SK-N-SH (cell line): ENCODE measurements around the gene NSMCE3. TPM values are rescaled to one million over a fixed set of nuclear protein-coding genes. Genes with fewer than 3 reads are reported as not detected.

ENCODE experiments used
- CTCF ChIA-PET: fragments of 300-600, 350-600 bp; formaldehyde crosslinking; extraction: SDS; loops from one replicate; lab custom pipeline; 2021; lab: Yijun Ruan, JAX
- POLR2A ChIA-PET: fragments of 350-600 bp; sonication (Branson Sonifier 250); formaldehyde crosslinking; extraction: SDS; loops from one replicate; lab custom pipeline; 2020; ENCODE audit warnings: antibody characterized with exemption, inconsistent platforms; lab: Yijun Ruan, JAX
- DNase-seq: peaks from one replicate; pipeline ENCODE4 v3.0.0; 2012
- H2AFZ ChIP-seq: fragments of 200-600 bp; sonication (generic); 2 replicates; pipeline ENCODE4 v1.8.1; 2016; ENCODE audit warnings: antibody characterized with exemption, mild to moderate bottlenecking, low read depth
- H3F3A ChIP-seq: fragments of 200-600 bp; sonication (generic); replicated peaks from 2 replicates; pipeline ENCODE3; 2016; ENCODE audit warnings: antibody characterized with exemption, mild to moderate bottlenecking; ENCODE audit not compliant: insufficient read depth
- H3K27ac ChIP-seq, 2 experiments: fragments of 200-500 bp in 1 of 2; fragments of 200-600 bp in 1 of 2; sonication (Bioruptor generic) in 1 of 2; sonication (generic), shearing (Covaris generic) in 1 of 2; 2 replicates each; pipeline versions ENCODE4 v1.5.1 to v1.6.1; 2014 to 2016; ENCODE audit warnings: low read depth in 2 of 2, inconsistent platforms in 1 of 2, low read length in 1 of 2, mild to moderate bottlenecking in 1 of 2, mixed read lengths in 1 of 2
- H3K27me3 ChIP-seq: fragments of 200-600 bp; sonication (generic), shearing (Covaris generic); 2 replicates; pipeline ENCODE4 v1.6.1; 2016; ENCODE audit warnings: mixed run types; ENCODE audit not compliant: insufficient read depth
- H3K36me3 ChIP-seq, 2 experiments: fragments of 200-500 bp in 1 of 2; fragments of 200-600 bp in 1 of 2; sonication (Bioruptor generic) in 1 of 2; sonication (generic) in 1 of 2; replicated peaks in 1 of 2; 2 replicates each; pipeline versions ENCODE3 to v1.5.1; 2014 to 2016; ENCODE audit warnings: low read length in 1 of 2, mild to moderate bottlenecking in 1 of 2; ENCODE audit not compliant: insufficient read depth in 2 of 2, control insufficient read depth in 1 of 2
- H3K4me1 ChIP-seq, 2 experiments: fragments of 200-500 bp in 1 of 2; fragments of 200-600 bp in 1 of 2; sonication (Bioruptor generic) in 1 of 2; sonication (generic), shearing (Covaris generic) in 1 of 2; 2 replicates each; pipeline versions ENCODE4 v1.5.1 to v1.6.1; 2014 to 2016; ENCODE audit warnings: low read depth in 1 of 2, low read length in 1 of 2, mixed run types in 1 of 2; ENCODE audit not compliant: insufficient read depth in 2 of 2, control insufficient read depth in 1 of 2
- H3K4me2 ChIP-seq: fragments of 200-600 bp; sonication (generic), shearing (Covaris generic); 2 replicates; pipeline ENCODE4 v1.6.1; 2017; ENCODE audit warnings: mixed run types
- H3K4me3 ChIP-seq, 2 experiments: fragments of 200-500 bp in 1 of 2; fragments of 200-600 bp in 1 of 2; sonication (Bioruptor generic) in 1 of 2; sonication (generic), shearing (Covaris generic) in 1 of 2; 2 replicates each; pipeline versions ENCODE4 v1.5.1 to v1.8.1; 2014 to 2016; ENCODE audit warnings: low read depth in 2 of 2, inconsistent platforms in 1 of 2, low read length in 1 of 2, mild to moderate bottlenecking in 1 of 2, mixed read lengths in 1 of 2, moderate library complexity in 1 of 2
- H3K79me2 ChIP-seq: fragments of 200-600 bp; sonication (generic); 2 replicates; pipeline ENCODE4 v1.8.1; 2017; ENCODE audit warnings: mild to moderate bottlenecking; ENCODE audit not compliant: insufficient read depth
- H3K9ac ChIP-seq: fragments of 200-600 bp; sonication (generic); 2 replicates; pipeline ENCODE4 v1.6.1; 2017; ENCODE audit warnings: mixed run types
- H3K9me2 ChIP-seq: fragments of 200-600 bp; sonication (generic); 2 replicates; pipeline ENCODE4 v1.6.1; 2017; ENCODE audit warnings: mixed run types
- H3K9me3 ChIP-seq: fragments of 200-600 bp; sonication (generic); 2 replicates; pipeline ENCODE4 v1.6.1; 2017; ENCODE audit warnings: mixed run types, mild to moderate bottlenecking, moderate library complexity
- H4K20me1 ChIP-seq: fragments of 200-600 bp; sonication (generic); 2 replicates; pipeline ENCODE4 v1.6.1; 2017; ENCODE audit warnings: mild to moderate bottlenecking, mixed run types; ENCODE audit not compliant: insufficient read depth
- CHD2 ChIP-seq: fragments of 150-350 bp; IDR thresholded peaks from 2 replicates; pipeline ENCODE4 v1.6.1; 2018; ENCODE audit warnings: low read length; ENCODE audit not compliant: partially characterized antibody
- ELF1 ChIP-seq: IDR thresholded peaks from 2 replicates; pipeline ENCODE4 v1.4.0; 2012
- EP300 ChIP-seq, 2 experiments: IDR thresholded peaks; 2 replicates each; pipeline versions ENCODE4 v1.4.0 to v1.6.1; 2012; ENCODE audit warnings: borderline replicate concordance in 1 of 2, low read depth in 1 of 2, low read length in 1 of 2
- FOSL2 ChIP-seq: IDR thresholded peaks from 2 replicates; pipeline ENCODE4 v1.4.0; 2012; ENCODE audit warnings: low read depth, mild to moderate bottlenecking, moderate library complexity, borderline replicate concordance
- FOXJ3 ChIP-seq: sonication (generic); formaldehyde crosslinking; IDR thresholded peaks from 2 replicates; pipeline ENCODE4 v1.5.1; 2020; ENCODE audit warnings: mild to moderate bottlenecking, missing genetic modification reagents
- FOXM1 ChIP-seq: IDR thresholded peaks from 2 replicates; pipeline ENCODE4 v1.4.0; 2012; ENCODE audit warnings: low read depth, mild to moderate bottlenecking
- GATA2 ChIP-seq: sonication (generic); formaldehyde crosslinking; IDR thresholded peaks from 2 replicates; pipeline ENCODE4 v1.5.0; 2020; ENCODE audit warnings: mild to moderate bottlenecking, missing genetic modification reagents
- JUND ChIP-seq: IDR thresholded peaks from 2 replicates; pipeline ENCODE4 v1.4.0; 2012
- MEF2A ChIP-seq: IDR thresholded peaks from 2 replicates; pipeline ENCODE4 v1.4.0; 2012; ENCODE audit warnings: low read depth, borderline replicate concordance
- NFIC ChIP-seq: IDR thresholded peaks from 2 replicates; pipeline ENCODE4 v1.4.0; 2012; ENCODE audit warnings: borderline replicate concordance
- NRF1 ChIP-seq: IDR thresholded peaks from 2 replicates; pipeline ENCODE4 v1.6.1; 2012; ENCODE audit warnings: low read depth, mild to moderate bottlenecking, low read length
- PBX3 ChIP-seq: IDR thresholded peaks from 2 replicates; pipeline ENCODE4; 2012
- POLR2AphosphoS5 ChIP-seq: IDR thresholded peaks from 2 replicates; pipeline ENCODE4 v1.6.1; 2012; ENCODE audit warnings: low read depth, low read length
- RAD21 ChIP-seq: IDR thresholded peaks from 2 replicates; pipeline ENCODE4 v1.6.1; 2012; ENCODE audit warnings: mild to moderate bottlenecking, low read length
- RCOR1 ChIP-seq: fragments of 150-350 bp; IDR thresholded peaks from 2 replicates; pipeline ENCODE4 v1.6.1; 2017; ENCODE audit warnings: antibody characterized with exemption, low read length
- REST ChIP-seq: IDR thresholded peaks from 2 replicates; pipeline ENCODE4 v1.6.1; 2012; ENCODE audit warnings: mild to moderate bottlenecking, low read depth, low read length, moderate library complexity
- SMC3 ChIP-seq: IDR thresholded peaks from 2 replicates; pipeline ENCODE4 v1.6.1; 2012; ENCODE audit warnings: low read depth, low read length, improper control_type of control experiment
- TCF12 ChIP-seq: IDR thresholded peaks from 2 replicates; pipeline ENCODE4 v1.4.0; 2012
- TEAD4 ChIP-seq: IDR thresholded peaks from 2 replicates; pipeline ENCODE4 v1.4.0; 2012; ENCODE audit warnings: mild to moderate bottlenecking, borderline replicate concordance; ENCODE audit not compliant: insufficient read depth
- YY1 ChIP-seq: IDR thresholded peaks from 2 replicates; pipeline ENCODE4 v1.4.0; 2012; ENCODE audit warnings: low read depth, mild to moderate bottlenecking
- WGBS: methylation state at CpG from one replicate; pipeline ENCODE4 v1.1.6; 2017; ENCODE audit warnings: low lambda C conversion rate; 5-methylcytosine and 5-hydroxymethylcytosine counted together
- polyA plus RNA-seq, 3 experiments: library from polyadenylated mRNA; depleted of rRNA; stranded (reverse); fragments of >200 nt; gene quantifications; 2 replicates each; pipeline ENCODE4 v1.2.3, GENCODE V29; 2012
- TF ChIP-seq, protein P1 (sequence below): fragments of 150-350 bp; IDR thresholded peaks from 2 replicates; pipeline ENCODE4 v1.6.1; 2016; ENCODE audit warnings: mild to moderate bottlenecking, low read depth, low read length

Gene NSMCE3
- polyA plus RNA-seq, 1 of the 3 experiments (the other 2 are of a cell fraction) = 5.5 TPM

DNA sequence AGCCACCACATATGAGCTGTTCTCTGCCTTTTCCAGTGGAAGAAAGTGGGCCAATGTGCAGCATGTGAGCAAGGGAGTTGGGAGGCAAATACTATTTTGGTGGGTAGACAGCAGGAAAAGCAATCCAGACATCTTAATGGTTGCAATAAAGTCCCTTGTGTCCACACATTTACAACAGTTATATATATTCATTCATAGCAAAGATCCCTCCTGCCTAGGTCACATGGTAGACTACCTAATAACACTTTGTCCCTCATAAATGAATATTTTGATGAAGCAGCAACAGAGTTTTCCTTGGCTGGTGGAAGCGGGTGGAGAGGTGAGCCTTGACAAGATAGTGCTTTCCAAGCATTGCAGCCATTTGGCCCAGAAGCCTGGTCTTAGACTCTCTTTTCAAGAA, 6.2 kb upstream of the NSMCE3 start:
- no peak for DNase-seq
- 92% methylated on average over 1 of the region's 1 CpG for WGBS
- H3F3A ChIP-seq = peaks cover 20% of the 10 kb centered on the region
- H3K9me2 ChIP-seq = no peaks in the 10 kb centered on the region
- CTCF ChIA-PET = no interaction called here
- no peak overlapping the region for H3K4me2 ChIP-seq
- no peak overlapping the region for H3K4me3 ChIP-seq
- H3K27ac ChIP-seq = no peak overlapping the region
- TF ChIP-seq NRF1 (no peak), ELF1 (no peak), JUND (no peak), SMC3 (no peak), FOXJ3 (CRISPR knock-in tag) (no peak), TCF12 (no peak), EP300 (IDR thresholded peaks at IDR 0.05; ENCODE audit: borderline replicate concordance in 1 of 2, low read depth in 1 of 2, low read length in 1 of 2) (no peak), RCOR1 (no peak), GATA2 (CRISPR knock-in tag) (no peak), CHD2 (no peak)
- TF ChIP-seq, protein P1, sequence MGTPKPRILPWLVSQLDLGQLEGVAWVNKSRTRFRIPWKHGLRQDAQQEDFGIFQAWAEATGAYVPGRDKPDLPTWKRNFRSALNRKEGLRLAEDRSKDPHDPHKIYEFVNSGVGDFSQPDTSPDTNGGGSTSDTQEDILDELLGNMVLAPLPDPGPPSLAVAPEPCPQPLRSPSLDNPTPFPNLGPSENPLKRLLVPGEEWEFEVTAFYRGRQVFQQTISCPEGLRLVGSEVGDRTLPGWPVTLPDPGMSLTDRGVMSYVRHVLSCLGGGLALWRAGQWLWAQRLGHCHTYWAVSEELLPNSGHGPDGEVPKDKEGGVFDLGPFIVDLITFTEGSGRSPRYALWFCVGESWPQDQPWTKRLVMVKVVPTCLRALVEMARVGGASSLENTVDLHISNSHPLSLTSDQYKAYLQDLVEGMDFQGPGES = no peak
- TF ChIP-seq, all 33 proteins: peak for 0
- peaks cover 0 to 15% of the 10 kb centered on the region in 2 experiments; a peak in 1 of 4 replicates for H3K4me1 ChIP-seq
- no peaks in the 10 kb centered on the region for H3K36me3 ChIP-seq
- no peaks in the 10 kb centered on the region for H4K20me1 ChIP-seq
- no peak overlapping the region for H2AFZ ChIP-seq
- POLR2A ChIA-PET = interaction anchor here (0.6 kb wide), 1 partner anchor 182 kb away, joined by 3 read pairs; no protein-coding TSS in a partner anchor
- no peak overlapping the region for H3K9ac ChIP-seq
- no peaks in the 10 kb centered on the region for H3K9me3 ChIP-seq
- H3K79me2 ChIP-seq = no peaks in the 10 kb centered on the region
- H3K27me3 ChIP-seq = no peaks in the 10 kb centered on the region

DNA sequence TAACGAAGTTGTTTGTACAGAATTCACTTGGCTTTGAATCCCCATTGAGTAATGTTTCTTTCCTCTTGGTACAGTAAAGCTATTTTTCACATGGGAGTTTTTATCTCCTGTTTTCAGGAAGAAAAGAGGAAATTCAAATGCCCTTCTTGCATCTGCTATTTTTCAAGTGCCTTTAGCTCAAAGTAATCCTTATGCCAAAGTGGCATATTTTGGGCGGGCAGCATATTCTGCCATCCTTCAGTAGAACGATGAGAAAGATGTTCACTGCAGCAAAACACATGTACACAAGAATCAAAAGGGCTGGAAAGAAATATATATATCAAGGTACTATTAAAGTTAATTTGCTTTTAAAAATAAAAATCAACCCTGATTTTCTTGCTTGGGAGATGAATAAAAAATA, 5.3 kb upstream of the NSMCE3 start:
- Histone ChIP-seq H3K79me2 (no peaks in the 10 kb centered on the region), H4K20me1 (no peaks in the 10 kb centered on the region), H3K4me3 (no peak overlapping the region), H3K9ac (no peak overlapping the region), H3K36me3 (no peaks in the 10 kb centered on the region), H3K9me3 (no peaks in the 10 kb centered on the region), H3F3A (peaks cover 22% of the 10 kb centered on the region), H2AFZ (no peak overlapping the region), H3K4me1 (peaks cover 0 to 21% of the 10 kb centered on the region in 2 experiments; a peak in 2 of 4 replicates), H3K4me2 (no peak overlapping the region), H3K27ac (no peak overlapping the region), H3K27me3 (no peaks in the 10 kb centered on the region), H3K9me2 (no peaks in the 10 kb centered on the region)
- ChIA-PET CTCF (no interaction called here), POLR2A (interaction anchor here (0.6 kb wide), 1 partner anchor 183 kb away, joined by 3 read pairs; no protein-coding TSS in a partner anchor)
- DNase-seq = no peak
- 67% methylated on average over 3 of the region's 3 CpGs for WGBS
- no peak for TF ChIP-seq FOXM1
- no peak for TF ChIP-seq FOSL2
- no peak for TF ChIP-seq JUND
- TF ChIP-seq MEF2A = no peak
- TF ChIP-seq, protein P1 = no peak
- TF ChIP-seq YY1 = no peak
- no peak for TF ChIP-seq TCF12
- TF ChIP-seq FOXJ3 (CRISPR knock-in tag) = no peak
- TF ChIP-seq TEAD4 = no peak
- TF ChIP-seq EP300 (IDR thresholded peaks at IDR 0.05; ENCODE audit: borderline replicate concordance in 1 of 2, low read depth in 1 of 2, low read length in 1 of 2) = no peak
- TF ChIP-seq REST = no peak
- TF ChIP-seq RAD21 = no peak
- no peak for TF ChIP-seq POLR2AphosphoS5
- no peak for TF ChIP-seq PBX3
- no peak for TF ChIP-seq NFIC
